ENCODE data around the gene PIK3R3.
"Not testable (repeated sequence)": the region's sequence is repeated elsewhere in the genome, so short reads cannot be mapped to it uniquely, and the experiment has no call there.

PIK3R3 gene

GRCh38 chr1:46077644-46078043 lies 54.8 kb downstream of the PIK3R3 start:
- H3K4me1 Mint-ChIP-seq (ENCODE audit: low read depth) = no peaks in the 10 kb centered on the region
- H3K27ac Mint-ChIP-seq = no peak overlapping the region
- peaks cover 6% of the 10 kb centered on the region for H3K27me3 Mint-ChIP-seq (ENCODE audit: low read depth)
- no peaks in the 10 kb centered on the region for H3K9me3 Mint-ChIP-seq
- H3K36me3 Mint-ChIP-seq (ENCODE audit: low read depth) = no peaks in the 10 kb centered on the region
- no peak overlapping the region for H3K4me3 Mint-ChIP-seq

DNA sequence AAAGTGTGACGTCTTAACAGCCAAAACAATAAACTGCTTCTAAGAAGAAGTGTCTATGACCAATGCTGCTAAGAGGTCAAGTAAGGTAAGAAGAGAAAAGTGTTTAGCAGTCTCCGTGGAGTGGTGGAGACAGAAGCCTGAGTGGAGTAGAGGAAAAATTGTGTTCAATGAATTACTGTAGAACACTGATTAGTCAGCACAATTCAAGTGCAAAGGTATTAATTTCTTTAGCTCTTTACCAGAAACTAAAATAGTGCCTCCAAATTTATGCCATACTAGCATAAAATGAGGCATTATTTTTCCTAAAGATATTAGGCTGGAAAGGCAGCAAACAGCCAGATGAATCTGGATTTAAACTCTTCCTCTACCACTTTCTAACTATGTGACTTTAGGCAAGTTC lies 56.1 kb downstream of the PIK3R3 start:
- Mint-ChIP-seq H3K4me3 (no peak overlapping the region), H3K27me3 (ENCODE audit: low read depth) (no peaks in the 10 kb centered on the region), H3K9me3 (no peaks in the 10 kb centered on the region), H3K27ac (no peak overlapping the region), H3K36me3 (ENCODE audit: low read depth) (no peaks in the 10 kb centered on the region), H3K4me1 (ENCODE audit: low read depth) (no peaks in the 10 kb centered on the region)

GRCh38 chr1:46072975-46073374 lies 59.5 kb downstream of the PIK3R3 start:
- Mint-ChIP-seq H3K4me3 (no peak overlapping the region), H3K36me3 (ENCODE audit: low read depth) (no peaks in the 10 kb centered on the region), H3K27ac (no peak overlapping the region), H3K9me3 (no peaks in the 10 kb centered on the region), H3K4me1 (ENCODE audit: low read depth) (no peaks in the 10 kb centered on the region), H3K27me3 (ENCODE audit: low read depth) (no peaks in the 10 kb centered on the region)

DNA sequence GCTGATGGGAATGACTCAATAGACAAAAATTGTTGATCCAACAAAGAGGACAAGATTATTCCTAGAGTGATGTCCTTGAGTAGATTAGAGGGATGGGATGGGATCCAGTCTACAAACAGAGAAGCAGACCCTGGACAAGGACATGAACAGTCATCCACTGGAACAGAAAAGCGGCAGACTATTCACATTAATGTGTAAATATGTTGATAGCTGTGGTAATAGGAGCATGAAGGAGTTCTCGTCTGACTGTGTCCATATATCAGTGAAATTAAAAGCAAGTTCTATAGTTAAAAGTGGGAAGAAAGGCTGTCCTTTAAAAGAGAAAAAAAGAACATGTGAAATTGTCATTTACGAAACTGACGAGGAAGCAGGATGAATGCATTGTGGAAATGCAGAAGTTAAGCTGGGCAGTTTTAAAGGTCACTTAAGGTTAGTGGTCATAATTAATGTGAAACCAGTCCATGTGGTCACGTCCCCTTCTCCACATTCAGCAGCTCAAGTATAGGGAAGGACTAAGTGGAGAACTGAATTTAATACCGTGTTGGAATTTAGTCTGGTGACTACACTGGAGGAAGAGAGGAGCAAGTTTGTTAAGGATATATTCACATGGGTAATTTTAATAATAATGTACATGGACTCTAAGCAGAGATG lies 62.1 kb downstream of the PIK3R3 start:
- no peak overlapping the region for H3K4me3 Mint-ChIP-seq
- peaks cover 5% of the 10 kb centered on the region for H3K4me1 Mint-ChIP-seq (ENCODE audit: low read depth)
- no peaks in the 10 kb centered on the region for H3K9me3 Mint-ChIP-seq
- H3K27ac Mint-ChIP-seq = no peak overlapping the region
- peaks cover 3% of the 10 kb centered on the region for H3K36me3 Mint-ChIP-seq (ENCODE audit: low read depth)
- no peaks in the 10 kb centered on the region for H3K27me3 Mint-ChIP-seq (ENCODE audit: low read depth)

DNA sequence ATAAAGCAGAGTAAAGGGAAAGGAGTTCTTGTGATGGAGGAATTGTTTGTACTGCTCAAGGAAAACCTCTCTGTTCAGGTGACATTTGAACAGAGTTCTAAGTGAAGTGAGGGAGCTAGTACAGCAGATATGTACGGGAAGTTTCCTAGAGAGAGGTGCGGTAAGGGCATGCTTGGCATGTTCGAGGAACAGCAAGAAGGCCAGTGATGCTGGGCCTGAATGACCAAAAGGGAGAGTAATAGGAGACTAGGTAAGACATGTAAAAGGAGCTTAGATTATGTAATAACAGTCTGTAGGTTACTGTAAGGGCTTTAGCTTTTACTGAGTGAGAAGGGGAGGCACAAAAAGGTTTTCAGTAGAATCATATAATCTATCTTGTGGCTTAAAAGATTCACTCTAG lies 63.9 kb downstream of the PIK3R3 start:
- Mint-ChIP-seq H3K4me1 (ENCODE audit: low read depth) (peaks cover 10% of the 10 kb centered on the region), H3K36me3 (ENCODE audit: low read depth) (peaks cover 3% of the 10 kb centered on the region), H3K27me3 (ENCODE audit: low read depth) (no peaks in the 10 kb centered on the region), H3K4me3 (no peak overlapping the region), H3K27ac (no peak overlapping the region), H3K9me3 (no peaks in the 10 kb centered on the region)

DNA sequence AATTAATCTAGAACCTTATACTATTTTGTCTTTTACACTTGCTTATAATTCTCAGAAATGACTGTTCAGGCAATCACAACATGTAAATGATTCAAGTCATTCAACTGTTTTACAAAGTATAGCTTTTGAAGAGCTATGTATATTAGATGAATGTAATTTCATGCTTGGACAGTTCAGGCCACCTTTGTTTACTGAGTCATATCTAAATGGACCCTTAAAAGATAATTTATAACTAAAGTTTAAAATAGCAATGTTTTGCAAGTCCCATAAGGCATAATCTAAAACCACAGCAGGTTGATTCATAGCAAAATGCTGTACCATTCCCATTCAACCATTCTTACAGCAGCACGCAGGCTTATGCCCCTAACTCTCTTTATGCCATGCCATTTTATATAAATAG lies 64.8 kb downstream of the PIK3R3 start:
- Mint-ChIP-seq H3K4me3 (no peak overlapping the region), H3K27ac (no peak overlapping the region), H3K27me3 (ENCODE audit: low read depth) (no peaks in the 10 kb centered on the region), H3K36me3 (ENCODE audit: low read depth) (peaks cover 3% of the 10 kb centered on the region), H3K4me1 (ENCODE audit: low read depth) (peaks cover 17% of the 10 kb centered on the region), H3K9me3 (no peaks in the 10 kb centered on the region)

GRCh38 chr1:46065405-46065804 lies 67.0 kb downstream of the PIK3R3 start:
- Mint-ChIP-seq H3K9me3 (no peaks in the 10 kb centered on the region), H3K27ac (peak overlapping the region; percentile 53), H3K27me3 (ENCODE audit: low read depth) (no peaks in the 10 kb centered on the region), H3K4me1 (ENCODE audit: low read depth) (peaks cover 21% of the 10 kb centered on the region), H3K36me3 (ENCODE audit: low read depth) (peaks cover 9% of the 10 kb centered on the region), H3K4me3 (peak overlapping the region; percentile 47)

DNA sequence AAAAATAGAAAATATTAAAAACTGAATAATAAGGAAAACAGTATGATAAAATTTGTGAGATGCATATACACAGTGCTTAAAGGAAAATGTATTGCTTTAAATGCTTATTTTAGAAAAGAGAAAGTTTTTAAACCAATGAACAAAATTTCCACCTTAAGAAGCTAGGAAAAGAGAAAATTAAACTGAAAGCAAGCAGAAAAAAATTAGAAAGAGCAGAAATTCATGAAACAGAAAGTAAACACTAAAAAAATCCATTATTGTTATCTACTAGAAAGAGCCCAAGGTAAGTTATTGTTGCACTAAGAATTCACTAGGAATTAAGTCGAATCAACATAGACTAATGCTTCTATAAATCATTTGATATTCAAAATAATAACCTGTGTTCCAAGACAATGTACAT lies 67.7 kb downstream of the PIK3R3 start:
- H3K9me3 Mint-ChIP-seq = no peaks in the 10 kb centered on the region
- no peak overlapping the region for H3K27ac Mint-ChIP-seq
- no peak overlapping the region for H3K4me3 Mint-ChIP-seq

GRCh38 chr1:46062651-46063319 lies 69.6 kb downstream of the PIK3R3 start:
- no peak overlapping the region for H3K4me3 Mint-ChIP-seq
- no peaks in the 10 kb centered on the region for H3K27me3 Mint-ChIP-seq (ENCODE audit: low read depth)
- H3K9me3 Mint-ChIP-seq = no peaks in the 10 kb centered on the region
- peak overlapping the region; percentile 64 for H3K27ac Mint-ChIP-seq
- H3K36me3 Mint-ChIP-seq (ENCODE audit: low read depth) = peaks cover 9% of the 10 kb centered on the region
- peaks cover 21% of the 10 kb centered on the region for H3K4me1 Mint-ChIP-seq (ENCODE audit: low read depth)

More for the DNA sequence above, 67.7 kb downstream of the PIK3R3 start:
- H3K27me3 Mint-ChIP-seq (ENCODE audit: low read depth) = no peaks in the 10 kb centered on the region
- peaks cover 21% of the 10 kb centered on the region for H3K4me1 Mint-ChIP-seq (ENCODE audit: low read depth)
- H3K36me3 Mint-ChIP-seq (ENCODE audit: low read depth) = peaks cover 9% of the 10 kb centered on the region

DNA sequence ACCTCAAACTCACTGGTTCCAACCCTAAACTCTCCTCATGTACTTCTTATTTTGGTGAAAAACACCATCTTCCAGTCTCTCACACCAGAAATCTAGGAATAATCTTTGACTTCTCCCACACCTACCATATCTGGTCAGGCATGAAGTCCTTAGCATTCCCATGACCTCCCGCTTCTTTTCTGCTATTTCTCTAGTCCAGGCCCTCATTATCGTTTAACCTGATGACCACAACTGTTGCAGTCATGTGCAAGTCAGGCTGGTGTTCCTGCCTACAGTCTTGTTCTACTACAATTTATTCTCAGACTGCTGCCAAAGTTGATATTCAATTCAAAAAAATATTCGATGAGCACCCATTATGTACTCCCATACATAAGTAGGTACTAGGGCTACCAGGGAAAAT lies 71.3 kb downstream of the PIK3R3 start:
- no peak overlapping the region for H3K4me3 Mint-ChIP-seq
- no peaks in the 10 kb centered on the region for H3K9me3 Mint-ChIP-seq
- no peak overlapping the region for H3K27ac Mint-ChIP-seq
- peaks cover 9% of the 10 kb centered on the region for H3K36me3 Mint-ChIP-seq (ENCODE audit: low read depth)
- H3K27me3 Mint-ChIP-seq (ENCODE audit: low read depth) = no peaks in the 10 kb centered on the region
- H3K4me1 Mint-ChIP-seq (ENCODE audit: low read depth) = peaks cover 21% of the 10 kb centered on the region

DNA sequence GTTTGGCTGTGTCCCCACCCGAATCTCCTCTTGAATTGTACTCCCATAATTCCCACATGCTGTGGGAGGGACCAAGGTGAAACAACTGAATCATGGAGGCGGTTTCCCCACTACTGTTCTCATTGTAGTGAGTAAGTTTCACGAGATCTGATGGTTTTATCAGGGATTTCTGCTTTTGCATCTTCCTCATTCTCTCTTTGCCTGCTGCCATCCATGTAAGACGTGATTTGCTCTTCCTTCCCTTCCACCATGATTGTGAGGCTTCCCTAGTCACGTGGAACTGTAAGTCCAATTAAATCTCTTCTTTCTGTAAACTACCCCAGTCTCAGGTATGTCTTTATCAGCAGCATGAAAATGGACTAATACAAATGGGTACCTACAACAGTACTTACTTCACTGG lies 73.5 kb downstream of the PIK3R3 start:
- Mint-ChIP-seq H3K4me1 (ENCODE audit: low read depth) (peaks cover 14% of the 10 kb centered on the region), H3K36me3 (ENCODE audit: low read depth) (peaks cover 6% of the 10 kb centered on the region), H3K4me3 (no peak overlapping the region), H3K27ac (no peak overlapping the region), H3K27me3 (ENCODE audit: low read depth) (peaks cover 3% of the 10 kb centered on the region), H3K9me3 (no peaks in the 10 kb centered on the region)

- peaks cover 6% of the 10 kb centered on the region for H3K36me3 Mint-ChIP-seq (ENCODE audit: low read depth)
- H3K9me3 Mint-ChIP-seq = no peaks in the 10 kb centered on the region
- no peak overlapping the region for H3K27ac Mint-ChIP-seq
- peaks cover 3% of the 10 kb centered on the region for H3K27me3 Mint-ChIP-seq (ENCODE audit: low read depth)
- H3K4me1 Mint-ChIP-seq (ENCODE audit: low read depth) = peaks cover 5% of the 10 kb centered on the region
- H3K4me3 Mint-ChIP-seq = no peak overlapping the region
Observed at GRCh38 chr1:46057781-46058180, 74.6 kb downstream of the PIK3R3 start.

DNA sequence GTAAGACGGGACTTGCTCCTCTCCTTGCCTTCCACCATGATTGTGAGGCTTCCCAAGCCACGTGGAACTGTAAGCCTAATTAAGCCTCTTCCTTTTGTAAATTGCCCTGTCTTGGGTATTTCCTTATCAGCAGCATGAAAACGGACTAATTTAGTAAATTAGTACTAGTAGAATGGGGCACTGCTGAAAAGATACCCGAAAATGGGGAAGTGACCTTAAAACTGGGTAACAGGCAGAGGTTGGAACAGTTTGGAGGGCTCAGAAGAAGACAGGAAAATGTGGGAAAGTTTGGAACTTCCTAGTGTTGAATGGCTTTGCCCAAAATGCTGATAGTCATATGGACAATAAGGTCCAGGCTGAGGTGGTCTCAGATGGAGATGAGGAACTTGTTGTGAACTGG lies 75.2 kb downstream of the PIK3R3 start:
- not testable (repeated sequence) for H3K27me3 Mint-ChIP-seq (ENCODE audit: low read depth); H3K4me3 Mint-ChIP-seq; H3K27ac Mint-ChIP-seq; H3K9me3 Mint-ChIP-seq; H3K4me1 Mint-ChIP-seq (ENCODE audit: low read depth); H3K36me3 Mint-ChIP-seq (ENCODE audit: low read depth)

- no peak overlapping the region for H3K27ac Mint-ChIP-seq
- peaks cover 3% of the 10 kb centered on the region for H3K27me3 Mint-ChIP-seq (ENCODE audit: low read depth)
- H3K36me3 Mint-ChIP-seq (ENCODE audit: low read depth) = peaks cover 6% of the 10 kb centered on the region
- H3K4me1 Mint-ChIP-seq (ENCODE audit: low read depth) = no peaks in the 10 kb centered on the region
- H3K9me3 Mint-ChIP-seq = no peaks in the 10 kb centered on the region
- no peak overlapping the region for H3K4me3 Mint-ChIP-seq
Observed at GRCh38 chr1:46056325-46056724, 76.1 kb downstream of the PIK3R3 start.

DNA sequence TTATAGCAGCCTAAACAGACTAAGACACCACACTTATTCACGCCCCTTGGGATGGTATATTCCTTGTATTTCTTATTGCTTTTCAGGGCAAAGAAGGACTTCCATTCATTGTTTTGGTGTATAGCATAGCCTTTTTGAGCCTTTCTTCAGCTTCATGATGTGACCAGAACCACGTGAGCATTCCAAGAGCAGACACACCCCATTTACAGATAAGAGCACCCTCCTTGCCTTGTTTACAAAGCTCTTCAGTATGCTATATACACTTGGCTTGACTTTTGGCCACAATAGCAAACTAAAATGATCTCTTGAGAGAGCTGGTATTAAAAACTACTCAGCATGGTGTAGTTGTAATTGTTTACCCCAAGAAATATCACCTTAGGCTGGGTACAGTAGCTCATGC lies 78.7 kb downstream of the PIK3R3 start:
- no peak overlapping the region for H3K4me3 Mint-ChIP-seq
- H3K27me3 Mint-ChIP-seq (ENCODE audit: low read depth) = peaks cover 13% of the 10 kb centered on the region
- no peaks in the 10 kb centered on the region for H3K4me1 Mint-ChIP-seq (ENCODE audit: low read depth)
- H3K27ac Mint-ChIP-seq = no peak overlapping the region
- H3K9me3 Mint-ChIP-seq = no peaks in the 10 kb centered on the region
- no peaks in the 10 kb centered on the region for H3K36me3 Mint-ChIP-seq (ENCODE audit: low read depth)

Measured in T-helper 1 cell treated with Interleukin-12 subunit alpha and Interleukin-12 subunit beta and Interleukin-4 antibody, amounts not matched to agents 30 μg/mL and 1 μg/mL, for 36 hours (primary cell).